Panc1 (cell line): ENCODE measurements around the gene CAVIN3. TPM values are rescaled to one million over a fixed set of nuclear protein-coding genes. Genes with fewer than 3 reads are reported as not detected.

Source experiments
- ATAC-seq: fragments of 200-7000 bp; cut with Tn5 transposase; 2 replicates; pipeline ENCODE4 v1.9.1; 2020; ENCODE audit warnings: mild to moderate bottlenecking, moderate library complexity
- BruUV-seq: library from RNA; stranded (reverse); fragments of 400-500 nt; replicated peaks from 2 replicates; lab custom pipeline; 2021; lab: Mats Ljungman, UMichigan
- CTCF ChIA-PET: fragments of 300-600 bp; sonication (Branson Sonifier 250); formaldehyde crosslinking; loops from one replicate; lab custom pipeline; 2022; ENCODE audit warnings: antibody characterized with exemption; lab: Charles Lee
- POLR2A ChIA-PET: fragments of 300-600 bp; sonication (Branson Sonifier 250); formaldehyde crosslinking; loops from one replicate; lab custom pipeline; 2022; ENCODE audit warnings: antibody characterized with exemption; lab: Charles Lee
- DNase-seq: peaks from one replicate; pipeline ENCODE4 v3.0.0-alpha.2; 2010; ENCODE audit warnings: low read depth, low spot score
- H3K27ac ChIP-seq: 2 replicates; pipeline ENCODE4 v1.5.1; 2011; ENCODE audit warnings: mild to moderate bottlenecking, low read length, inconsistent platforms
- H3K27me3 ChIP-seq: fragments of 200-500 bp; sonication (Bioruptor generic); 2 replicates; pipeline ENCODE4 v1.6.0; 2014; ENCODE audit warnings: low read length, inconsistent platforms; ENCODE audit not compliant: control insufficient read depth, insufficient read depth
- H3K36me3 ChIP-seq: fragments of 200-500 bp; sonication (Bioruptor generic); 2 replicates; pipeline ENCODE4 v1.5.1; 2014; ENCODE audit warnings: inconsistent platforms, mild to moderate bottlenecking, low read length, moderate library complexity; ENCODE audit not compliant: control insufficient read depth, insufficient read depth
- H3K4me1 ChIP-seq: 2 replicates; pipeline ENCODE4 v1.5.1; 2011; ENCODE audit warnings: inconsistent platforms, mild to moderate bottlenecking, low read length, moderate library complexity; ENCODE audit not compliant: control insufficient read depth, insufficient read depth
- H3K4me3 ChIP-seq, 2 experiments: 2 replicates each; pipeline ENCODE4 v1.5.1; 2011 to 2012; ENCODE audit warnings: low read depth in 2 of 2, low read length in 2 of 2, mild to moderate bottlenecking in 2 of 2, inconsistent platforms in 1 of 2, moderate library complexity in 1 of 2
- H3K9me3 ChIP-seq: fragments of 200-500 bp; sonication (Bioruptor generic); 2 replicates; pipeline ENCODE4 v1.5.1; 2014; ENCODE audit warnings: low read depth, mild to moderate bottlenecking, inconsistent platforms, low read length, moderate library complexity; ENCODE audit not compliant: control insufficient read depth, insufficient read depth
- CTCF ChIP-seq: fragments of 450-650 bp; IDR thresholded peaks from 2 replicates; pipeline ENCODE4 v1.5.1; 2017; ENCODE audit warnings: mild to moderate bottlenecking
- POLR2AphosphoS5 ChIP-seq: IDR thresholded peaks from 2 replicates; pipeline ENCODE4 v1.6.1; 2012; ENCODE audit warnings: mild to moderate bottlenecking, low read depth, low read length, moderate library complexity
- SIN3A ChIP-seq: IDR thresholded peaks from 2 replicates; pipeline ENCODE4 v1.6.1; 2012; ENCODE audit warnings: low read depth, mild to moderate bottlenecking, low read length, moderate library complexity, borderline replicate concordance; ENCODE audit not compliant: insufficient read depth
- TCF7L2 ChIP-seq: IDR thresholded peaks from 2 replicates; pipeline ENCODE4 v1.6.1; 2011; ENCODE audit warnings: mild to moderate bottlenecking, low read depth, low read length, inconsistent platforms
- in situ Hi-C: cut with HindIII; loops from 2 replicates; pipeline ENCODE4 v1.10.0; 2016; ENCODE audit warnings: low sequenced_read_pairs, low pct_unique_long_range_greater_than_20kb
- intact Hi-C: fragments of 100-400 bp; cut with micrococcal nuclease; formaldehyde crosslinking; loops from one replicate; pipeline ENCODE4 v1.10.0; 2022; ENCODE audit not compliant: unreplicated experiment
- total RNA-seq: library from RNA; stranded (reverse); gene quantifications from one replicate; pipeline ENCODE4 v1.2.1, GENCODE V29; 2021; ENCODE audit not compliant: unreplicated experiment
- TF ChIP-seq, protein P1 (sequence below), 2 experiments: IDR thresholded peaks; 2 replicates each; pipeline ENCODE4 v1.6.1; 2011 to 2012; ENCODE audit warnings: low read depth in 2 of 2, control low read depth in 1 of 2, low read length in 1 of 2, mild to moderate bottlenecking in 1 of 2, moderate library complexity in 1 of 2; ENCODE audit not compliant: insufficient read depth in 1 of 2

CAVIN3 gene
- total RNA-seq, 1 experiment from 2014 or later, result 31.1 TPM

DNA sequence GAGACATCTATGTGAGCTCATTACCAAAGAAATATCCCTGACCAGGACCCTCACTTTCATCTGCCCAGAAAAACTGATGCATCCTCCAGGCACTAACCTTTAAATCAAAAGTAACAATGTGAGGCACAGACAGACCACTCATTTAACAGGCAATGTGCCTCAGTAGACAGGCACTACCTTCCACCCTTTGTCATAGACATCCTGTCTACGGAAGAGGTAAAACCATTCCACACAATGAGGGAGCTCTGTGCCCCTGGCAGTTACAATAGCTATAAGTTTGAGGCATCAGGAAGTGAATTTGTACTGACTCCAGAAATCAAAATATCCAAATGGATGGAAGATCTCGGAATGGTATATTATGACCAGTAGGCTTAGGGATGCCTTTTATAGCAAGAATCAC is 6.7 kb upstream of the CAVIN3 start:
- TF ChIP-seq POLR2AphosphoS5 (no peak), TCF7L2 (no peak), SIN3A (no peak), CTCF (no peak)
- TF ChIP-seq, protein P1, sequence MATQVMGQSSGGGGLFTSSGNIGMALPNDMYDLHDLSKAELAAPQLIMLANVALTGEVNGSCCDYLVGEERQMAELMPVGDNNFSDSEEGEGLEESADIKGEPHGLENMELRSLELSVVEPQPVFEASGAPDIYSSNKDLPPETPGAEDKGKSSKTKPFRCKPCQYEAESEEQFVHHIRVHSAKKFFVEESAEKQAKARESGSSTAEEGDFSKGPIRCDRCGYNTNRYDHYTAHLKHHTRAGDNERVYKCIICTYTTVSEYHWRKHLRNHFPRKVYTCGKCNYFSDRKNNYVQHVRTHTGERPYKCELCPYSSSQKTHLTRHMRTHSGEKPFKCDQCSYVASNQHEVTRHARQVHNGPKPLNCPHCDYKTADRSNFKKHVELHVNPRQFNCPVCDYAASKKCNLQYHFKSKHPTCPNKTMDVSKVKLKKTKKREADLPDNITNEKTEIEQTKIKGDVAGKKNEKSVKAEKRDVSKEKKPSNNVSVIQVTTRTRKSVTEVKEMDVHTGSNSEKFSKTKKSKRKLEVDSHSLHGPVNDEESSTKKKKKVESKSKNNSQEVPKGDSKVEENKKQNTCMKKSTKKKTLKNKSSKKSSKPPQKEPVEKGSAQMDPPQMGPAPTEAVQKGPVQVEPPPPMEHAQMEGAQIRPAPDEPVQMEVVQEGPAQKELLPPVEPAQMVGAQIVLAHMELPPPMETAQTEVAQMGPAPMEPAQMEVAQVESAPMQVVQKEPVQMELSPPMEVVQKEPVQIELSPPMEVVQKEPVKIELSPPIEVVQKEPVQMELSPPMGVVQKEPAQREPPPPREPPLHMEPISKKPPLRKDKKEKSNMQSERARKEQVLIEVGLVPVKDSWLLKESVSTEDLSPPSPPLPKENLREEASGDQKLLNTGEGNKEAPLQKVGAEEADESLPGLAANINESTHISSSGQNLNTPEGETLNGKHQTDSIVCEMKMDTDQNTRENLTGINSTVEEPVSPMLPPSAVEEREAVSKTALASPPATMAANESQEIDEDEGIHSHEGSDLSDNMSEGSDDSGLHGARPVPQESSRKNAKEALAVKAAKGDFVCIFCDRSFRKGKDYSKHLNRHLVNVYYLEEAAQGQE (IDR thresholded peaks at IDR 0.05; ENCODE audit: insufficient read depth in 1 of 2, low read depth in 2 of 2, low read length in 1 of 2), result no peak
- no peak for ATAC-seq
- H3K36me3 ChIP-seq, result no peaks in the 10 kb centered on the region
- in situ Hi-C loops (no loop called here), intact Hi-C loops (no loop called here)
- CTCF ChIA-PET, result no interaction called here
- peaks cover 5% of the 10 kb centered on the region for H3K4me1 ChIP-seq
- H3K27ac ChIP-seq, result no peak overlapping the region
- no TSS peak for BruUV-seq
- no peak overlapping the region for H3K4me3 ChIP-seq
- no peaks in the 10 kb centered on the region for H3K9me3 ChIP-seq
- POLR2A ChIA-PET, result no interaction called here
- no peak for DNase-seq
- H3K27me3 ChIP-seq, result no peaks in the 10 kb centered on the region

DNA sequence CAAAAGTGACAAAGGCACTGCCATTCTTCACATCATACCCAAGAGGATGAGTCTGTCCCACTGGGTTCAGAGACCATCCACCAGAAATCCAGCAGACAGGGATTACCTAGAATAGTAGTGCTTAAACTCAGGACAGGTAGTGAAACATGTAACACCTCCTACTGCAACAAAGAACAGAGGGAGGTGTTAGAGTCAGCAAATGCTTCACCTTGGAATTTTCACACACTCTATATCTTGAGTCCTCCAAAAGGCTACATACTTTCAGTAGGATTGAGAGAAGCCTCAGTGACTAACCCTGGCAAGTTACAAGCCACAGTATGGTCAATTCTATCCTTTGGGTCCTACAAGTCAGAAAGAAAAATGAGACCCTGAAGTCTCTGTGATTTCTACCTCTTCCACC is 6.0 kb upstream of the CAVIN3 start:
- no peak for DNase-seq
- ATAC-seq, result no peak

More for the DNA sequence above, 6.0 kb upstream of the CAVIN3 start:
- no peaks in the 10 kb centered on the region for H3K9me3 ChIP-seq
- TF ChIP-seq, protein P1 (IDR thresholded peaks at IDR 0.05; ENCODE audit: insufficient read depth in 1 of 2, low read depth in 2 of 2, low read length in 1 of 2), result no peak
- TF ChIP-seq POLR2AphosphoS5, result no peak
- no peak for TF ChIP-seq SIN3A
- no peak for TF ChIP-seq TCF7L2
- no peak for TF ChIP-seq CTCF
- H3K4me1 ChIP-seq, result peaks cover 9% of the 10 kb centered on the region
- no peaks in the 10 kb centered on the region for H3K27me3 ChIP-seq
- ChIA-PET POLR2A (no interaction called here), CTCF (no interaction called here)
- intact Hi-C loops, result no loop called here
- H3K27ac ChIP-seq, result no peak overlapping the region
- H3K36me3 ChIP-seq, result no peaks in the 10 kb centered on the region
- H3K4me3 ChIP-seq, result no peak overlapping the region
- no TSS peak for BruUV-seq
- in situ Hi-C loops, result no loop called here
